GM13977 (cell line): Measurements from ENCODE around the gene SMCHD1.

ENCODE experiments used
- DNase-seq: peaks from one replicate; pipeline ENCODE4 v3.0.0; 2012; ENCODE audit warnings: low spot score
- in situ Hi-C: fragments of 300-500 bp; cut with MboI; formaldehyde crosslinking; loops from one replicate; pipeline ENCODE4 v1.12.0; 2022; ENCODE audit warnings: low sequenced_read_pairs, low pct_unique_long_range_greater_than_20kb, mixed read lengths, inconsistent platforms; ENCODE audit not compliant: unreplicated experiment
- TF ChIP-seq, protein P1 (sequence below): IDR thresholded peaks from 2 replicates; pipeline ENCODE4 v1.5.1; 2012; ENCODE audit warnings: mild to moderate bottlenecking, control low read depth; ENCODE audit not compliant: insufficient read depth; ENCODE audit errors: extremely low read depth, missing control alignments

Gene SMCHD1

DNA sequence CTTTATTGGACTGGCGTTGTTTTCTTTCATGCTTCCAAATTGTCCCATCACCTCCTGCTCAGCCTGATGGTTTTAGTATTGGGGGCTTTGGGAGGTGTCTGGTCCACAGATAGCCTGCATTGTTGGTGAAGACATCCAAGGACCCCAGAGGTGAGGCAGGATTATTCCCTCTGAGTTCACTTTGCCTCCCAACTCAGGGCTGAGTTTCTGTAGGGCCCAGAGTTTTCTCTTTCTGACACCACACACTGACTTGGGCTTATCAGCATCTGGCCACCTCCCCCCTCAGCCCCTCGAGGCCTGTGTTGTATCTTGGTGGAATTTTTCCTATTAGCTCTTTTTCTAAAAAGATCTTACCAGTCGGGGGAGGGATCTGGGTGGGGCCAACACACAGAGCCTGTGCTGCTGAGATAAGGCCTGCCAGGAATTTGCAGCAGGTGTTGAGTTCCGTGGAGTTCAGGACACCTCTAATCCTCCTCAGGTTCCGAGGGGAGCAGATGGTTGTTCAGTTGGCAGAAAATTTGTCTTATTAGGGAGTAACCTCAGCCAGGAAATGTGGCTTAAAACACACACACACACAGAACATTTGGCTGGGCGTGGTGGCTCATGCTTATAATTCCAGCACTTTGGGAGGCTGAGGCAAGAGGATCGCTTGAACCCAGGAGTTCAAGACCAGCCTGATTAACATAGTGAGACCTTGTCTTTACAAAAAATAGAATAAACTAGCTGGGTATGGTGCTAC, 198.6 kb downstream of the SMCHD1 start:
- no peak for DNase-seq
- TF ChIP-seq, protein P1, sequence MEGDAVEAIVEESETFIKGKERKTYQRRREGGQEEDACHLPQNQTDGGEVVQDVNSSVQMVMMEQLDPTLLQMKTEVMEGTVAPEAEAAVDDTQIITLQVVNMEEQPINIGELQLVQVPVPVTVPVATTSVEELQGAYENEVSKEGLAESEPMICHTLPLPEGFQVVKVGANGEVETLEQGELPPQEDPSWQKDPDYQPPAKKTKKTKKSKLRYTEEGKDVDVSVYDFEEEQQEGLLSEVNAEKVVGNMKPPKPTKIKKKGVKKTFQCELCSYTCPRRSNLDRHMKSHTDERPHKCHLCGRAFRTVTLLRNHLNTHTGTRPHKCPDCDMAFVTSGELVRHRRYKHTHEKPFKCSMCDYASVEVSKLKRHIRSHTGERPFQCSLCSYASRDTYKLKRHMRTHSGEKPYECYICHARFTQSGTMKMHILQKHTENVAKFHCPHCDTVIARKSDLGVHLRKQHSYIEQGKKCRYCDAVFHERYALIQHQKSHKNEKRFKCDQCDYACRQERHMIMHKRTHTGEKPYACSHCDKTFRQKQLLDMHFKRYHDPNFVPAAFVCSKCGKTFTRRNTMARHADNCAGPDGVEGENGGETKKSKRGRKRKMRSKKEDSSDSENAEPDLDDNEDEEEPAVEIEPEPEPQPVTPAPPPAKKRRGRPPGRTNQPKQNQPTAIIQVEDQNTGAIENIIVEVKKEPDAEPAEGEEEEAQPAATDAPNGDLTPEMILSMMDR, result no peak
- in situ Hi-C loops, result no loop called here
